Stimulated activated effector memory CD8-positive, alpha-beta T cell treated with anti-CD3 and anti-CD28 coated beads, Interleukin-12 subunit alpha, Interleukin-12 subunit beta, amount 100 ng/mL, for 72 hours (primary cell): Measurements from ENCODE around the gene NHERF1.

Source experiments
- ATAC-seq: fragments of 150-1000 bp; cut with Tn5 transposase; 2 replicates; pipeline ENCODE4 v1.10.0; 2021
- DNase-seq, 2 donors: peaks; one replicate each; pipeline ENCODE4 v3.0.0; 2021 to 2022; ENCODE audit warnings: low spot score in 2 of 2
- H3K27ac Mint-ChIP-seq: one replicate; pipeline ENCODE4 v1.8.0; 2022; ENCODE audit warnings: mild to moderate bottlenecking, mixed read lengths
- H3K36me3 Mint-ChIP-seq: one replicate; pipeline ENCODE4 v1.8.0; 2022; ENCODE audit warnings: mild to moderate bottlenecking, mixed read lengths
- H3K4me1 Mint-ChIP-seq: one replicate; pipeline ENCODE4 v1.8.0; 2022; ENCODE audit warnings: mixed read lengths
- H3K4me3 Mint-ChIP-seq: one replicate; pipeline ENCODE4 v1.8.0; 2022; ENCODE audit warnings: mild to moderate bottlenecking, mixed read lengths
- H3K9me3 Mint-ChIP-seq: one replicate; pipeline ENCODE4 v1.8.0; 2022; ENCODE audit warnings: mixed read lengths

Gene NHERF1

GRCh38 chr17:74812109-74813009, 63.9 kb downstream of the NHERF1 start:
- H3K4me1 Mint-ChIP-seq: peaks cover 6% of the 10 kb centered on the region
- H3K27ac Mint-ChIP-seq: no peak overlapping the region
- peaks cover 18% of the 10 kb centered on the region for H3K36me3 Mint-ChIP-seq
- no peak for ATAC-seq
- no peak for DNase-seq
- H3K4me3 Mint-ChIP-seq: no peak overlapping the region
- no peaks in the 10 kb centered on the region for H3K9me3 Mint-ChIP-seq

DNA sequence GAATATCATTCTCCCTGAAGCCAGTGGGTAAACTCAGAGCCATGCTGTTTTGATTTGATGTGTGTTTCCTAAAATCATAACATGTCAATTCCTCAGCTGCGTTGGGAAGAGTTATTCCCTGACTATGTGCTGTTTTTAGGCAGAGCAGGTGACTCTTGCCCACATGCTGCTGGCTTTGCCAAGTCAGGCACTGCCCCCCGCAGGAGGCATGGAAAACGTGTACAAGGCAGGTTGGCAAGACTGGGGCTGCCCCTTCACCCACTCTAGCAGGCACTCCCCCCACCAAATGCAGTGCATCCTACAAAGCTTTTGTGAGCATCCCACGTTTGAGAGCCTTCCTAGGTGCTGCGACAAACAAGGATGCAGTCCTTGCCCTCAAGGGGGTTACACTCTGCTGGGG, 66.0 kb downstream of the NHERF1 start:
- H3K9me3 Mint-ChIP-seq: no peaks in the 10 kb centered on the region
- no peak for ATAC-seq
- H3K36me3 Mint-ChIP-seq: peaks cover 13% of the 10 kb centered on the region

DNA sequence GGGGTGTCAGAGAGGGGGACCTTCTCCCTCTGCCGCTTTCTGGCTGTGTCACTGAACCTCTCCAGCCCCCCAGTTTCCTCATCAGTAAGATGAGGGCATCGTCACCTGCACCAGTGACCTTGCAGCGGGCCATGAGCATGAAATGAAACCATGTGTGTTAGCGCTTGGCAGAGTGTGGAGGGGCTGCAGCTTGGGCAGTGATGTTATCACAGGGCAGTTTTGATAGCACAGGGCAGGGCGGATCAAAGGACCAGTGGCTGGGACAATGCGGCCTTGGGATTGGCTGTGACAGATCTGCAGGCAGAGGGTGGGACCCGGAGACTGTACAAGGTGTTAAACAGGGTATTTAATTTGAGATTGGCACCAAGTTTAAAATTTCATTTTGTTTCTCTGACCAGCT, 66.6 kb downstream of the NHERF1 start:
- Mint-ChIP-seq H3K4me3 (no peak overlapping the region), H3K27ac (peak overlapping the region; percentile 9), H3K4me1 (peaks cover 6% of the 10 kb centered on the region), H3K9me3 (no peaks in the 10 kb centered on the region), H3K36me3 (peaks cover 13% of the 10 kb centered on the region)
- DNase-seq (no peak), ATAC-seq (no peak)

More for the DNA sequence above, 66.0 kb downstream of the NHERF1 start:
- DNase-seq: no peak
- Mint-ChIP-seq H3K4me1 (peaks cover 6% of the 10 kb centered on the region), H3K4me3 (no peak overlapping the region), H3K27ac (peak overlapping the region; percentile 9)

DNA sequence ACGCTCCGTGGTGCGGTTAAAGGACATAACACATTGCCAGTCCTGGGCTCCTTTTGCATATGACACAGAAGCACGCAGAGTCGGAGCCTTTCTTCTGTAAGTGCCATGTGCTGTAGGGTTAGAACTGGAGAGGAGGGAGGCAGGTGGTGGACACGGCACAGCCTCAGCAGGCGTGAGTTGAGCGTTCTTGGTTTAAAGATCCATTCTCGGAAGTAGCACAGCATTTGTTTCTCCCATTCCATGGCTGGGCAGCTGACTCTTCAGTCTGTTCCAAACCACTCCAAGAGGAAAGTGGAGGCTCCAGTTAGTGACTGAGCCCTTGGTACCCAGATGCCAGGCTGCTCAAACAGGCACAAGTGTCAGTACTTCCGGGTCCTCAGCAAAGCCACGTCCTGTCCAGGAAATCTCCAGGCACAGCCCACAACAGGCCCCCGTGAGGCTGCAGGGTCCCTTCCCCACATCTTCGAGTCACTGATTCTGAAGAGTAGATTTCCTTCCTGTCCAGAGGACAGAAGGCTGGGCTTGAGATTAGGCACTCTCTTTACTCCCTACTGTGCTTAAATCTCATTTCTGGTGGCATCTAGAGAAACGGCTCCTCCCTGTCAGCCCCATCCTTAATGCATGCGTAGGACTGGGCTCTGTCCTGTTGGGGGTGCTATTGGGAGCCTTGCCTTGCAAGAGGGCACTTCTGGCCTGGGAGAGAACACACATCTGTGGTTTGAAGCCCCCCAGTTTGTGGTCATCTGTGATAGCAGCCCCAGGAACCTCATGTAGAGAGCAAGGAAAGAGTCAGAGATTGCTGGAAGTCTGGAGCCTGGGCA, 67.3 kb downstream of the NHERF1 start:
- peak overlapping the region; percentile 9 for H3K27ac Mint-ChIP-seq
- ATAC-seq (no peak), DNase-seq (no peak)
- peaks cover 6% of the 10 kb centered on the region for H3K4me1 Mint-ChIP-seq
- peaks cover 13% of the 10 kb centered on the region for H3K36me3 Mint-ChIP-seq
- H3K4me3 Mint-ChIP-seq: no peak overlapping the region
- no peaks in the 10 kb centered on the region for H3K9me3 Mint-ChIP-seq

DNA sequence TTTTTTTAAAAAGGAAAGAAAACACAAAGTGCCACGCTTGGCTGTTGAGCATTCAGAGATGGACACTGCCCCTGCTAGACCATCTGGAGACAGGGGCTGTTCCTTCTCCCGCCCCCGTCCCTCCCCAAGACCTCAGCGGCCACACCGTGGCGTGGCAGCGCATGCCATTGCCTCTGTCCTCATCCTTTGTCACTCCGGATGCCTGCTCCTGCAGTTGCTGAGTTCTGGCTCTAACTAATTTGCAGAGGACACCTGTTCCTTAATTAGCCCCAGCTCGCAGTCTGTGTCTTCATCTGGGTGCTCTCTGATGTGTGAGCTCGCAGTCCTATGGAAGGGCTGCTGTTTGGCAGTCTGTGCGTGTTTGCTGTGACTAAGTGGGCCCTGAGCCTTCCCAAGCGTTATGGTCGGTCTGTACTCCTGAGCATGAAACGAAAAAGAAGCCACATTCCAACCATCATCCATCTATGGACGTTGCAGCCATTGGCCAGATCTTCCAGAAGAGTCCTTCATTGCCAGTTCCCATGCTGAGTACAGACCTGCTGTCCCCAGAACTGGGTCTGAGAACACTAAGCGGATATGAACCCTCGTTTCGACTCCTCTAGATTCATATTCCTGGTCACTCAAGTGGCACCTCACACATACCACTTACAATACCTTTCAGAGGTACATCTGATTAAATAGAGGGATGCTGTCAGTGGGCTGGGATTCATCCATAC, 68.6 kb downstream of the NHERF1 start:
- DNase-seq (no peak), ATAC-seq (no peak)
- Mint-ChIP-seq H3K9me3 (no peaks in the 10 kb centered on the region), H3K36me3 (peaks cover 13% of the 10 kb centered on the region), H3K4me1 (peaks cover 6% of the 10 kb centered on the region), H3K4me3 (no peak overlapping the region), H3K27ac (no peak overlapping the region)

- no peak for DNase-seq
- Mint-ChIP-seq H3K4me1 (peaks cover 6% of the 10 kb centered on the region), H3K4me3 (no peak overlapping the region), H3K9me3 (no peaks in the 10 kb centered on the region), H3K36me3 (peaks cover 13% of the 10 kb centered on the region), H3K27ac (no peak overlapping the region)
- no peak for ATAC-seq
Measured at GRCh38 chr17:74818291-74818938, 70.0 kb downstream of the NHERF1 start.
